Retina (tissue), 1 donor: Measurements from ENCODE around the gene BTG3.

Experiments used
- DNase-seq: peaks from one replicate; pipeline ENCODE4 v3.0.0-alpha.2; 2016

Gene BTG3

GRCh38 chr21:17583898-17584297 is 28.8 kb downstream of the BTG3 start:
- DNase-seq, result no peak

GRCh38 chr21:17580319-17580718 is 32.4 kb downstream of the BTG3 start:
- no peak for DNase-seq

- no peak for DNase-seq
Measured at GRCh38 chr21:17578876-17579275, 33.8 kb downstream of the BTG3 start.

- DNase-seq, result no peak
Measured at GRCh38 chr21:17578162-17578561, 34.5 kb downstream of the BTG3 start.

GRCh38 chr21:17577701-17578100 is 35.0 kb downstream of the BTG3 start:
- no peak for DNase-seq

- DNase-seq, result no peak
Measured at GRCh38 chr21:17576080-17576835, 36.4 kb downstream of the BTG3 start.

GRCh38 chr21:17575076-17575475 is 37.6 kb downstream of the BTG3 start:
- DNase-seq, result no peak

- no peak for DNase-seq
Measured at GRCh38 chr21:17572431-17572830, 40.3 kb downstream of the BTG3 start.

- no peak for DNase-seq
Measured at GRCh38 chr21:17570786-17571185, 41.9 kb downstream of the BTG3 start.

GRCh38 chr21:17560377-17561025 is 52.2 kb downstream of the BTG3 start:
- no peak for DNase-seq

- DNase-seq, result no peak
Measured at GRCh38 chr21:17554679-17555465, 57.8 kb downstream of the BTG3 start.

- no peak for DNase-seq
Measured at GRCh38 chr21:17554120-17554519, 58.6 kb downstream of the BTG3 start.

GRCh38 chr21:17552410-17552809 is 60.3 kb downstream of the BTG3 start:
- DNase-seq, result no peak

GRCh38 chr21:17550671-17551308 is 61.9 kb downstream of the BTG3 start:
- DNase-seq, result no peak

GRCh38 chr21:17548262-17548661 is 64.4 kb downstream of the BTG3 start:
- no peak for DNase-seq

GRCh38 chr21:17545007-17545406 is 67.7 kb downstream of the BTG3 start:
- DNase-seq, result no peak
